ENCODE data around the gene PNKP.
"Not testable (repeated sequence)": the region's sequence is repeated elsewhere in the genome, so short reads cannot be mapped to it uniquely, and the experiment has no call there.

Gene PNKP

DNA sequence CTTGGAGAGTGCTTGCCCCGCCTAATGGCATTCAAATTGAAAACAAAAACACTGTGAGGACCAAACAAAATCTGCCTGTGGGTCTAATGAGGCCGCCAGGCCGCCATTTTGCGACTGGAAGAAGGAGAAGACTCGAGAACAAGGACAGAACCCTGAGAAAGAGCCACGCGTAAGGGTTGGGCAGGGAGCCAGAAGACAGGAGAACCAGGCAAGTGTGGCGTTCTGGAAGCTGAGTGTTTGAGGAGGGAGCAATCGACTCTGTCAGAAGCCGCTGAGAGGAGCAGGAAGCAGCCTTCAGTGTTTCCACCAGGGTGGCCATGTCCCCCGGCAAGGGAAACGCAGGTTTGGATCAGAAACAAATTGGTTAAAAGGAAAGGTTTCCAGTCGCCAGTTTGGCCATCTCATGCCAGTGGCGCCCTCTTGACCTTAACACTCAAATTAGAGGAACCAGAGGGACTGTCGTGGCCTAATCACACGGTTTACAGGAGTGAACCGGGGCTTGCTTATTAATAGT, 26.6 kb downstream of the PNKP start:
- DNase-seq: no peak

DNA sequence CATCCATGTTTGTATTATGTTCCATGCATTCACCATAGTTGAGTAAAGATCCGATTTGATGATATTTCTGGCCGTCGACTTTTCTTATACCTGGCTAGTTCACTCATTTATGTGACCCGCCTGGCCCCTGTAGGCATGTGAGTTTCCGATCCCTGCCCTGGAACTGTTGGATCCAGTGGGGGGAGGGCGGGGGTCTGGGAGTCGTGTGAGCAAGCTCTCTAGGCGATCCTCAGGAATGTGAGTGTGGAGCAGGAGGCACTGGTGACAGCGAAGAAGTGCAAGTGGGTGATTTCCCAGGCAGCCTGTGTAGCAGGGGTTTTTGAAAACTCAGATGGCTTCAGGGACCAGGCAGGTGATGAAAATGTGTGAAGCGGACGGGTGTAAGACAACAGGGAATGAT, 27.1 kb downstream of the PNKP start:
- no peak for DNase-seq

DNA sequence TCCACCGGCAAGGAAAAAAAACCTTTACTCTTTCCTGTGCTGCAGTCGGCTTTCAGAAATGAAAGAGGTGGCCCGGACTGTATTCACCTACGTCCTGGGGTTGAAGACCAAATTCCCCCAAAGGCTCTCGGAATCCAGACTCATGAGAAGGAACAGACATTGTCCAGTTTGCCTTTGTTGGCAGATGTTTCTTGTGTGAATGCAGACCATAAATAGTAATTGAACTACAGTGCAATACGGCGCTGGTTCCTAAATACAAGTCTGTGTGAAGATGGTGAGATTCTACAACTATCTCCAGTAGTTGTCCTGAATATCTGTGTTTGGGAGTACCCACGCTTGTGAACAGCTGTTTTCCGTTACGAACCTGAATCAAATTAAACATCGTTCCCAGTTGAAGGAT, 27.7 kb downstream of the PNKP start:
- DNase-seq: no peak

DNA sequence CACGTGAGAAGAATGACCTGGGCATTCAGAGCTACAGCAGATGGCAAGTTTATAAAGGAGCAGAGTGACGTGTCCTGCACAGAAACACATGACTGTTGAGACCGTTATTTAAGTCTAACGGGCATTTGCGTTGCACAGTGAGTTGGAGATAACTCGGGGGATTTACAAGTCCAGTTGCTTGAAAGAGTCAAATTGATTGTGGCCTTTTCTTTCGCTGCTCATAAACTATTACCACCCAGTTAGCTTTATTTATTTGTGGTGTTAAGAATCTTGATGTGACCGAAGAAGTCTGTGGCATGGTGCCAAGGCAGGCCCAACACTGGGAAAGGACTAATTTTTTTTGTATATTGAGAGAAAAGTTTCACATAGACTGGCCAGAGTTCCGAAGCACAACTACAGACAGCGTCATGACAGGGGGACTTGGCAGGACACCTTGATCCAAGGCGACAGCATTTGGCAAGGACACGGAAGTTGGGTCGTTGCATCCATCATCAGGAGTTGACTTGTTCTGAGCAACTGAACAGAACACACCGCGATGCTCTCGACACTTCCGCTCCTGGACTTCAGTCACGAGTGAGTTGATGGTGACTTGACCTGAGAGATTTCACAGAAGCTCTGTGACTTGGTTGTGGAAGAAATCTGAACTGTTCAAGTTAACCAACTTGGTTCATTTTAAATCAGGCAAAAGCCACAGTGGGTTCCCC, 28.3 kb downstream of the PNKP start:
- DNase-seq: no peak

DNA sequence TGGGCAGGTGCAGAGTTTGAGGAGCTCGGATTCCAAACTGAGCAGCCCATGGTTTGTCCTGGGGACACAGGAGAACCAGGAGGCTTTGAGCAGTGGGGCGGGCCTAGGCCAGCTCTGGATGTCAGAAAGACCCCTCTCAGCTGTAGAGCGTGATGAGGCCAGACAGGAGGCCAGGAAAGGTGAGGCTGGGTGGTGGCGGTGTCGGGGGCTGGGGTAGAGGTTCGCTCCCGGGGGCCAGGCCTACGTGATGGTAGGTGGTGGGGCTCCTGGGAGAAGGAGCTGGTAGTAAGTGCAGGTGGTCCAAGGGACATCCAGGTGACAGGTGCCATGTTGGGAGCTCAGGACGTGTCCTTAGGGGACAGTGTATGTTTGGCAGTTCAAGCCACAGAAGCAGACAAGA, 30.0 kb downstream of the PNKP start:
- no peak for DNase-seq

DNA sequence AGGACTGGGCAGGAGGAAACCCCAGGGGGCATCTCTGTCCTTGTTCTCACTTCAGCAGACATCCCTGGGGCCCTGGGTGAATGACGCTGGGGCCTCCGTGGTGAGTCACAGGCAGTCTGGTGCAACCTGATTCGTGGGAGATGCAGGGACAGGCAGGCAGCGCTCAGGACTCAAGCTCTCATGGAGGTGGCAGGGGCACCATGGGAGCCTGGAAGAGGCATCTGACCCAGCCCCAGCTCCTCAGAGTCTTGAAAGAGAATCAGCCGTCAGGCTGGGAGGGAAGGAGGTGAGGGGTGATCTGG, 30.4 kb downstream of the PNKP start:
- no peak for DNase-seq

DNA sequence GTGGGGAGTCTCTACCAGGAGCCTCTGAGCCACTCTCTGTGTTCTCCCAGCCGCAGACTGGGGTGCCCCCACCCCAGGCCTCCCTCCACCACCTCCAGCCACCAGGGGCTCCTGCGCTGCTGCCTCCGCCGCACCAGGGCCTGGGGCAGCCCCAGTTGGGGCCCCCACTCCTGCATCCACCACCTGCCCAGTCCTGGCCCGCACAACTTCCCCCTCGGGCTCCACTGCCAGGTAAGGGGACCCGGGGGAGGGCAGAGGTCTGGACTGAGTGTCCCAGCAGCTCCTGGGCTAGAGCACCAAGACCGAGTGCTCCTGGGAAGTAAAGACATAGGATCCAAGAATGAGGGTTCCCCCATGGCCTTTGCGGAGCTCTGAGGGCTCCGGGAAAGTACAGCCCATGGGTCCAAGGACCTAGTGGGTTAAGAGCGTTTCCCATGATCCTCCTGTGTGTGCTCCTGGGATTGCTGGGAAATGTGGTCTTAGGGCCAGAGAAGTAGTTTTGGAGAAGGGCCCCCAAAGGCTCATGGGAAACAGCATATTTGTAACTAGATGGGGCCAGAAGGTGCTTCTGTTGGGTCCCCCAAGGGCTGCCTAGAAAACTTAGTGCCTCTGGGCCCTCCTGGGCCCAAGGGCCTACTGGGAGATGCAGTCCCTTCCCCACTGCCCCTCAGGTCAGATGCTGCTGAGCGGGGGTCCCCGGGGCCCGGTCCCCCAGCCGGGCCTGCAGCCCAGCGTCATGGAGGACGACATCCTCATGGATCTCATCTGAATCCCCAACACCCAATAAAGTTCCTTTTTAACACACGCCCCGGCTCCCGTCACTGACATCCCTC, 31.0 kb downstream of the PNKP start:
- no peak for DNase-seq

DNA sequence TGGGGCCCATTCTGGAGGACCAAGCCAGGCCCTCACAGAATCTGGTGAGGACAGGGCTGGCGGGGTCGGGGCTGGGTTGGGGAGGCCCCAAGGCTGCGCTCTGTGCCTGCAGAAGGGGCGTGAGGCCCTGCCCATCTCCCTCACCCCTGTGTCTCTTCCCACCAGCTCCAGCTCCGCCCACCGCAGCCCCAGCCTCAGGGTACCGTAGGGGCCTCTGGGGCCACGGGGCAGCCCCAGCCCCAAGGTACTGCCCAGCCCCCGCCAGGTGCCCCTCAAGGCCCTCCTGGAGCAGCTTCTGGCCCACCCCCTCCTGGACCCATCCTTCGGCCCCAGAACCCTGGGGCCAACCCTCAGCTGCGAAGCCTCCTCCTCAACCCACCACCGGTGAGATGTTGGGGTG, 31.8 kb downstream of the PNKP start:
- no peak for DNase-seq

DNA sequence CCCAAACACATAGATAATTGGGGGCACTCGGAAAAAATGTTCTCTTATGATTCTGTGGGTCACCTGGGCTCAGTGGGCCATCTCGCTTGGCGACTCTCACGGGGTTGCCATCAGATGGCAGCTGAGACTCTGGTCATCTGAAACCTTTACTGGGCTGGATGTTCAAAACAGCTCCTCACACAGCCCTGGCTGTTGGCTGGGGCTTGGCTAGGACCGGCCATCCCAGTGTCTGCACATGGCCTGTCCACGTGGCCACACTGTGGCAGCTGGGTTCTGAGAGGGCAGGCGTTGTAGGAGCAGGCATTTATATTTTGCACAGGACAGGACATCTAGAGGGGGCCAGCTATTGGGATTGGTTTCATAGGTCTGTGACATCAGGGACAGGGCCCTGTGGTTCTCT, 33.8 kb downstream of the PNKP start:
- DNase-seq: no peak

DNA sequence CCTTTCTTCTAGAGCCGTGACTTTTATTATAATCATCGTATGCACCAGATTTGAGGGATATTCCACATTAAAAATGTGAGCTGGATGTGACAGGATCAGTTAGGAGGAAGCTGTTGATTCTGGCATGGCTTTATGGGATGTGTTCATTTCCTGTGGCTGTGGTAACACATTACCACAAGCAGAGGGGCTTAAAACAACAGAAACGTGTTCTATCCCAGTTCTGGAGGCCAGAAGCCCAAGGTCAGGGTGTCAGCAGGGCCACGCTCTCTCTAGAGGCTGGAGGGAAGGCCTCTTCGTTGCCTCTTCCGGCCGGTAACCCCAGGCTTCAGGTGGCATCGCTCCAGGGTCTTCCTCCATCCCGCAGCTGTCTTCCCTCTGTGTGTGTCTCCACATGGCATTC, 34.8 kb downstream of the PNKP start:
- DNase-seq: no peak

DNA sequence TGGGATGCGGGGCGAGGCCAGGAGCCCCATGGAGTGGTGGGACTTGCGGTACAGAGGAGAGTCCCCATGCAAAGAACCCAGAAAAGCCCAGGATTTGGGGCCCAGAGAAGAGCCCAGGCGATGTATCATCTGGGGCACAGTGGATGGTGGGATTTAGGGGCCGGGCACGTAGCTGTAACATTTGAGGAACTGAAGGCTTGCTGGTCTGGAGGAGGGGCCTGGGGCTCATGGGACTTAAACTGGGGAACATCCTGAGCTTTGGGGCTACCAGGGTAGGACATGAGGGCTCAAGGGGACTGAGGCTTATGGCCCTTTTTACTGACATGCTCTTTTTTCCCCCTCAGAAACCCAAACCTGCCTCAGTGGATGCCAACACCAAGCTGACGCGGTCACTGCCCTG, 35.8 kb downstream of the PNKP start:
- no peak for DNase-seq

DNA sequence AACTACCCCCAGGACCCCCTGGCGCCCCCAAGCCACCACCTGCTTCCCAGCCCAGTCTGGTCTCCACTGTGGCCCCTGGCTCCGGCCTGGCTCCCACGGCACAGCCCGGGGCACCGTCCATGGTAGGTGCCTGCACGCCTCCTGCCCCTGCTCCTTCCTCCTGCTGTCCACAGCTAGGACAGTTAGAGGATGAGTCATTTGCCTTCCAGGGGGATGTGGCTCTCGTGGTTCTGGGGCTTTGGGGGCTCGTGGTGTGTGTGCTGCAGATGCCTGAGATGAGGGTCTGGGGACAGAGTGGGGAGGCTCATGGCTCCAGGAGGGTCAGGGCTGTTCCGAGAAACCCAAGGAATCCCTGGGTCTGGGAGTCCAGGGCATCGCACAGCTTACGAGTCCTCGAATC, 36.6 kb downstream of the PNKP start:
- DNase-seq: no peak

DNA sequence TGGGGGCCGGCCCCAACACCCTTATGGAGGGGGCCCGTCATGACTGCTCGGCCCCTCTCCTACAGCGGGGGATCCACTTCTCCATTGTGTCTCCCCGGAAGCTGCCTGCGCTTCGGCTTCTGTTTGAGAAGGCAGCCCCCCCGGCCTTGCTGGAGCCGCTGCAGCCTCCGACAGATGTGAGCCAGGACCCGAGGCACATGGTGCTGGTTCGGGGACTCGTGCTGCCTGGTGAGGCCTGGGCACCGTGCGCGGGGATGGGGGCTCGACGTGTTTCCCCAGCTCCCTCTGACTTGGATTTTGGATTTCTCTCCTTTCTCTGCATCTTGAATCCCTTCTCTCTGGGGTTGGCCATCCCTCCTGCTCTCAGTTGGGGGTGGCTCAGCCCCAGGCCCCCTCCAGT, 37.7 kb downstream of the PNKP start:
- no peak for DNase-seq

DNA sequence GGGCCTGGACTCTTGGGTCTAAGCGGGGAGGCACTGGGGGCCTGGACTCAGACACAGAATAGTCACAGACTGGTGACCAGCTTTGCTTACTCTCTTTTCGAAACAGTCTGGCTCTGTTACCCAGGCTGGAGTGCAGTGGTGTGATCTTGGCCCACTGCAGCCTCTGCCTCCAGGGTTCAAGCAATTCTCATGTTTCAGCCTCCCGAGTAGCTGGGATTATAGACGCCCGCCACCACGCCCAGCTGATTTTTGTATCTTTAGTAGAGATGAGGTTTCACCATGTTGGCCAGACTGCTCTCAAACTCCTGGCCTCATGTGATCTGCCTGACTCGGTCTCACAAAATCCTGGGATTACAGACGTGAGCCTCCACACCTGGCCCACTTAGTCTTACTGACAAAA, 38.2 kb downstream of the PNKP start:
- no peak for DNase-seq

DNA sequence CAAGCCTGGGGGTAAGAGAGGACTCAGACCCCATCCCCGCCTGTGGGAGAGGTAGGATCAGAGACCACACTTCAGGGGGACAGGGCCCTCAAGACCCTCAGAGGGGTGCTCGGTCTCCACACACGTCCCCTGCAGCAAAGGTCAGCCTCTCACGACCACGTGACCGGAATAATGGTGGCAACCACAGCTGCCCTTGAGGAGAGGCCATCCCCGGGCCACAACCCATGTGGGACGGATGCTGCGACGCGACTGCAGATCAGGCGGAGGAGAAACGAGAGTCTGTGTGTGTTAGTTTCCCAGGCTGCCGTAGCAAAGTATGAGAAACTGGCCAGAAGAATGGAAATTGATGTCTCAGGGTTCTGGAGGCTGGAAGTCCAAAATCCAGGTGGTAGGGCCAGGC, 40.3 kb downstream of the PNKP start:
- no peak for DNase-seq

DNA sequence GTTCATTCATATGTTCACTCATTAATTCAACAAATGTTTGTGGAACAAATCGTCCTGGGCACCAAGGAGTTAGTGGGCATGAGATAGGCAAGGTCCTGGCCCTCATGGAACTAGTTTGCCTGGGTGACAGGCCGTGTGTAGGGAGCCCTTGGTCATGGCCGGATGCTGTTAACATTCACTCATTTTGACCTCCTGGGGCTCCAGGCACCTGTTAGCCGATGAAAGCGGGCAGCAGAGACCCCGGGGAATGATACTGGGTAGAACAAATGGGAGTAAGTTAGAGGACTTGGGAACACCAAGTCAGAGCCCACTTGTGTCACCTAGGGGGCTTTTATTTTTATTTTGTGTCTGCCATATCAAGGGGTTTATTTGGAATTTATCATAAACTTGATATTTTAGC, 42.7 kb downstream of the PNKP start:
- no peak for DNase-seq

DNA sequence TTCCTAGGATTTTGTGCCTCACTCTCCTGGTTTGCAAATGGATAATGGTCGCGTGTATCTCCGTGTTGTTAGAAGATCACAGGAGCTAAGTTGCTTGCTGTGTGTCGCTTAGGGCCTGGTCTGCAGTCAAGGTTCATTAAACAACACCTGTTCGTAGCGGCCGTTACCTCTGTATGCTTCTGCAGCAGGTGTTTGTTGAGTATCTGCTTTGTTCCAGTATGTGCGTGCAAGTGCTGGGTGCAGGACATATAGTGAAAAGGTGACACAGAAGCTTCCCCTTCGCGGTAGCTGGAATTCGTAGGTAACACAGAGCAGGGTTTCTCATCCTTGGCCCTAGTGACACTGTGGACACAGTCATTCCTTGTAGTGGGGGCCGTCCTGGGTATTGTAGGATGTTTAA, 43.9 kb downstream of the PNKP start:
- no peak for DNase-seq

DNA sequence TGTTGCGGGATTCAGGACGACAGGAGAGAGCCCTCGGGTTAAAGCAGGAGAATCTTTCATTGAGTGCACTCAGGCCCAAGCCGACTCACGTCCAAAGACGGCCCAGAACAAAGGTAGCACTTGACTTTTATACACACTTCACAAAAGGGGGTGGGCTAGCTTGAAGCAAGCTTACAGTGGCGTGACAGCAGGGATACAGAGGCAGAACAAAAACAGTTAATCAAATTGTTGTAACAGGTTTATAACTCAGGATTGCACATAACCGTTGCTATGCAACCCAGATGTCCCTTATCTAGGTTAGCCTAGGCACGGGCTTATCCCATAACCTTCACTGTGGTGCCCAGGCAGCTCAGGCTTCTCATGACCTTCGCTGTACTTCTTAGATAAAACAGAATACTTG, 47.3 kb downstream of the PNKP start:
- no peak for DNase-seq

DNA sequence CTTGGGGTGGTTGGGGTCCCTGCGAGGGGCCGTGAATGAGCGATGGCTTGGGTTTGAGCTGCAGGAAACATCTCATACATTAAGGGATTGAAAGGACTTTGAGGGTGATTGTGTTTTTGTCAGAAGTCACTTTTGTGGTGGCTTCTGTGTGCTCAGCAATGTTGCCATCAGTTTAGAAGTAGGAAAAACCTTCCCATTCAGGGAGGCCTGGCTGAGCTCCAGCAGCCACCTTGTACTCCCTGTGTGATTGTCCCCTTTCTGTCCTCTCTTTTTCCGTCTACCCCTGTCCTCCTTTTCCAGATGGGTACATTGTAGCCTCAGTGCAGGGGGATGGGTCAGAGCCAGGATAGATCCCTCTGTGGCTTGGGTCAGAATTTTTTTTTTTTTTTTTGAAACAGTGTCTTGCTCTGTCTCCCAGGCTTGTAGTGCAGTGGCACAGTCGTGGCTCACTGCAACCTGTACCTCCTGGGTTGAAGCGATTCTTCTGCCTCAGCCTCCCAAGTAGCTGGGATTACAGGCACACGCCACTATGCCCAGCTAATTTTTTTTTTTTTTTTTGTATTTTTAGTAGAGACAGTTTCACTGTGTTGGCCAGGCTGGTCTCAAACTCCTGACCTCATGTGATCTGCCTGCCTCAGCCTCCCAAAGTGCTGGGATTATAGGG, 47.8 kb downstream of the PNKP start:
- not testable (repeated sequence) for DNase-seq

DNA sequence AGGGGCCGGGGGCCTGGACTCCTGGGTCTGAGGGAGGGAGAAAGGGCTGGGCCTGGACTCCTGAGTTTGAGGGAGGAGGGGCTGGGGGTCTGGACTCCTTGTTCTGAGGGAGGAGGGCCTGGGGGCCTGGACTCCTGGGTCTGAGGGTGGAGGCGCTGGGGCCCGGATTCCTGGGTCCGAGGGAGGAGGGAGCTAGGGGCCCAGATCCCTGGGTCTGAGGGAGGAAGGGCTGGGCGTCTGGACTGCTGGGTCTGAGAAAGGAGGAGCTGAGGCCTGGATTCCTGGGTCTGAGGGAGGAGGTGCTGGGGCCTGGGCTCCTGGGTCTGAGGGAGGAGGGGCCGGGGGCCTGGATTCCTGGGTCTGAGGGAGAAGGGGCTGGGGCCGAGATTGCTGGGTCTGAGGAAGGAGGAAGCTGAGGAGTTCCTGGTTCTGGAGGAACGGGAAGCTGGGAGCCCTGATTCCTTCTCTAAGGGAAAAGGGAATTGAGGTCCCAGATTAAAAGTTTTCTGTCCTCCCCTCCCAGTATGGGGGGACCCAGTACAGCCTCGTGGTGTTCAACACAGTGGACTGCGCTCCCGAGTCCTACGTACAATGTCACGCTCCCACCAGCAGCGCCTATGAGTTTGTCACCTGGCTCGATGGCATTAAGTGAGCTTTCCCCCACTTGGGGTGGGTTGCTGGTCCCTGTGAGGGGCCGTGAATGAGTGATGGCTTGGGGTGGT, 48.6 kb downstream of the PNKP start:
- DNase-seq: no peak

DNA sequence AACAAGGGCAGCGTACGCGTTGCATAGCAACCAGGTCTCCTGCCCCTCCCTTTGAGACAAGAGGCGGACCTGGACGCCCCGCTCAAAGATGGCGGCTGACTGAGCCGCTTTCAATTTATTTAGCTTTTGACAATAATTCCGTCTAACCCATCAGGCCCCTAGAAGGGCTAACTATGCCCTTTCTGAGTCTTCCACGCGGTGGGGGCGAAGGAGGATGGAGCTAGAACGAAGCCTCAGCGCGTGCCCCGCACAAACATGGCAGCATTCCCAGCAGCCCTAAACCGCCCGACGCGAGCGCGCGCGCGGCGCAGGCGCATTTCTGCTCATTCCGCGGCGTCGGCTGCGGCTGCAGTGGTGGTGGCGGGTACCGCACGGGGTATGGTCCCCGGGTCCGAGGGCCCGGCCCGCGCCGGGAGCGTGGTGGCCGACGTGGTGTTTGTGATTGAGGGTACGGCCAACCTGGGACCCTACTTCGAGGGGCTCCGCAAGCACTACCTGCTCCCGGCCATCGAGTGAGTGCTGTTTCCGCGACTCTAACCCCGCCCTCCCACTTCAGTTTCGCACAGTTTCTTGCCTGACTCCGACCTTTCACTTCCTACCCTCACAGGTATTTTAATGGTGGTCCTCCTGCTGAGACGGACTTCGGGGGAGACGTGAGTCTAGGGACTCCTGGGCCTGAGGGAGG, 49.3 kb downstream of the PNKP start, which contains the start of gene MED25:
TSS of gene MED25 (plus strand) at position 326 of the 685 bp plus-strand sequence. CDS start at position 379, 53 bp downstream.
- peak; percentile 82 to 88 for DNase-seq

DNA sequence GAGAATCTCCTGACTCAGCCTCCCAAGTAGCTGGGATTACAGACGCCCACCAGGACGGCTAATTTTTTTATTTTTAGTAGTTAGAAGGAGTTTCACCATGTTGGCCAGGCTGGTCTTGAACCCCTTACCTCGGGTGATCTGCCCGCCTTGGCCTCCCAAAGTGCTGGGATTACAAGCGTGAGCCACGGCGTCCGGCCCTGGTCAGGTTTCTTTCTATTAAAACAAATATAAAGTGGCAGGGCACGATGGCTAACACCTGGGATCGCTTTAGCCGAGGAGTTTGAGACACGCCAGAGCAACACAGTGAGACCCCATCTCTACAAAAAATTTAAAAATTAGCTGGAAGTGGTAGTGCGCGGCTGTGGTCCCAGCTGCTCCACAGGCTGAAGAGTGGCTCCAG, 50.8 kb downstream of the PNKP start:
- no peak for DNase-seq

DNA sequence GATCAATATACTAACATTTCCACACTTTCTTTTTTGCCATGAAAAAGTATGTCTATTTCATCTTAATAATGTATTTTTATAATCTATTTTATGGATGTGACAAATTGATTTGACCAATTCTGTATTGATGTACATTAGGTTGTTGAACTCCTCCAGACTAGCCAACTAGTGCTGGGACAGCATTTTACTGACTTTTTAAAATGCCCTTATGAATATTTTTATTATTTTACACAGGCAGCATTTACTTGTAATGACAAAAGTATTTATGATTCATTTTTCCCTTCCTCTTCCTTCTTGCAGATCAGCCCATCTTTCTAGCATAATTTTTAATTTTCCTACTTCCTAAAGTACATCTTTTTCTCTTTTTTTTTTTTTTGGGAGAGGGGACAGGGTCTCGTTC, 53.4 kb downstream of the PNKP start:
- DNase-seq: no peak
